Activated CD4-positive, alpha-beta T cell treated with anti-CD3 and anti-CD28 coated beads, Interleukin-2, amount 10 ng/mL, durations not matched to agents 7 days and 5 days (primary cell): Measurements from ENCODE around the gene AFMID. TPM values are rescaled to one million over a fixed set of nuclear protein-coding genes. Genes with fewer than 3 reads are reported as not detected.

ENCODE experiments used
- CTCF ChIA-PET: fragments of 350-600 bp; sonication (Branson Sonifier 250); formaldehyde crosslinking; loops from one replicate; lab custom pipeline; 2021; ENCODE audit warnings: antibody characterized with exemption; lab: Charles Lee
- POLR2A ChIA-PET: fragments of 350-600 bp; sonication (Branson Sonifier 250); formaldehyde crosslinking; loops from one replicate; lab custom pipeline; 2021; ENCODE audit warnings: antibody characterized with exemption; lab: Charles Lee
- DNase-seq: peaks from one replicate; pipeline ENCODE4 v3.0.0-alpha.2; 2020
- H3K27ac Mint-ChIP-seq: one replicate; pipeline ENCODE4 v1.8.0; 2021; ENCODE audit warnings: mild to moderate bottlenecking, moderate library complexity, mixed read lengths
- H3K27me3 Mint-ChIP-seq: one replicate; pipeline ENCODE4 v1.8.0; 2021; ENCODE audit warnings: mixed read lengths
- H3K36me3 Mint-ChIP-seq: one replicate; pipeline ENCODE4 v1.8.0; 2021; ENCODE audit warnings: low read depth, mixed read lengths
- H3K4me1 Mint-ChIP-seq: one replicate; pipeline ENCODE4 v1.8.0; 2021; ENCODE audit warnings: mixed read lengths
- H3K4me3 Mint-ChIP-seq: one replicate; pipeline ENCODE4 v1.8.0; 2021; ENCODE audit warnings: mild to moderate bottlenecking, moderate library complexity, mixed read lengths
- H3K9me3 Mint-ChIP-seq: one replicate; pipeline ENCODE4 v1.8.0; 2021; ENCODE audit warnings: mixed read lengths
- total RNA-seq, 2 experiments: library from RNA; stranded (reverse); gene quantifications; one replicate each; pipeline ENCODE4 v1.2.3, GENCODE V29; 2021

The AFMID gene
- total RNA-seq, 2 experiments from 2014 or later, result 16.8 to 17.0 TPM

GRCh38 chr17:78240012-78240655 lies 53.0 kb downstream of the AFMID start:
- POLR2A ChIA-PET, result interaction anchor here (0.7 kb wide), 1 partner anchor 330 kb away, joined by 3 read pairs; no protein-coding TSS in a partner anchor
- Mint-ChIP-seq H3K4me1 (no peaks in the 10 kb centered on the region), H3K36me3 (no peaks in the 10 kb centered on the region), H3K27ac (no peak overlapping the region), H3K9me3 (no peaks in the 10 kb centered on the region), H3K27me3 (peaks cover 2% of the 10 kb centered on the region), H3K4me3 (no peak overlapping the region)
- DNase-seq, result no peak
- CTCF ChIA-PET, result interaction anchor here (0.9 kb wide), 1 partner anchor 12 kb away, joined by 3 read pairs; no protein-coding TSS in a partner anchor

DNA sequence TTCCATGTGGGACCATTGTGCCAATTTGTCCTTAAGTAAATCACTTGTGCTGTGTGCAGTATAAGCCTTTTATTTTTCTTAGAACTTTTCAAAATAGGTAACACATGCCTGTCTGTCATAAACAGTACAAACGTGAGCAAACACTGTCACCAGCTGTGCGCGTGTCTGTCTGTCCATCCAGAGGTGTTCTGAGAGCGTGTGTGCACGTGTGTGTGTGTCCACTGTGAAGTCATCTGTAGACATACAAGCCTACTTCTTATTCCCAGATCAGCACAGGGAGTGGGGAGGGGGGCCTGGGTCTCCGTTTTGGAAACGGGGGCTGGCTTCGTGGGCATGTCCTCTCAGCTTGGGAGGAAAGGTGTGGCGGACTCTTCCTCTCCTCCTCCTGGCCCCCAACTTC lies 53.7 kb downstream of the AFMID start:
- no peak overlapping the region for H3K4me3 Mint-ChIP-seq
- peaks cover 5% of the 10 kb centered on the region for H3K27me3 Mint-ChIP-seq
- no peaks in the 10 kb centered on the region for H3K36me3 Mint-ChIP-seq
- no peaks in the 10 kb centered on the region for H3K9me3 Mint-ChIP-seq
- ChIA-PET POLR2A (interaction anchor here (0.7 kb wide), 1 partner anchor 329 kb away, joined by 3 read pairs; no protein-coding TSS in a partner anchor), CTCF (interaction anchor here (0.9 kb wide), 1 partner anchor 11 kb away, joined by 3 read pairs; no protein-coding TSS in a partner anchor)
- no peaks in the 10 kb centered on the region for H3K4me1 Mint-ChIP-seq
- no peak overlapping the region for H3K27ac Mint-ChIP-seq
- no peak for DNase-seq

DNA sequence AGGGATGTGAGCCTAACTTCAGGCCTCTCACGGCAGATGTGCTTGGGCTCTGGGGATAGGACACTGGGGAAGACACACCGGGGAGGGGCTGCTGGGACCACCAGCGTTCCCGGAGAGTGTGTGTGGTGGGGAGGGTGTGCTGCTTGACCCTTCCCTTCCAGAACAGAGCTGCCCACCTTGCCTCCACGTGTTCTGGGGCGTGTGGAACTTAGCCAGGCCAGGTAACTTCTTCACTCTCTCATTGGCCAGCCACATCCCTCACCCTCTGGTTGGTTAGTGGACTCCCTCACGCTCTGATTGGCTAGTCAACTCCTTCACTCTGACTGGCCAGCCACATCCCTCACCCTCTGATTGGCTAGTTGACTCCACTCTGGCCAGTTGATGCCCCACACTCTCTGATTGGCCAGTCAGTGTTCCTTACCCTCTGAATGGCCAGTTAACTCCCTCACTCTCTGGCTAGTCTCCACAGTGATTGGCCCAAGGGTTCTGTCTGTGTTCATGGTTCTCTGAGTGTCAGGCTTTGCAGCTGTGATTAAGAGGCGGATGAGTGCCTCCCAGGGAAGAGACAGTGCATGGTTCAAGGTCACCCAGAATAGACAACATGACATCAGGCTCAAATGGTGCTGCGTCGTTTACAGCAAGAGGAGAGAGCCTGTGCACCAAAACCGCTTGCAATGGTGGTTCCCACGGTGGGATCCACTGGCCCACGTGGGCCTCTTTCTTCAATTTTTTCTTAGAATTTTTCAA lies 54.3 kb downstream of the AFMID start:
- CTCF ChIA-PET, result interaction anchor here (1.2 to 2.2 kb wide), 2 partner anchors 9 to 10 kb away, joined by 5 to 8 read pairs; no protein-coding TSS in a partner anchor
- Mint-ChIP-seq H3K4me1 (no peaks in the 10 kb centered on the region), H3K27ac (no peak overlapping the region), H3K36me3 (no peaks in the 10 kb centered on the region), H3K4me3 (no peak overlapping the region), H3K27me3 (peaks cover 5% of the 10 kb centered on the region), H3K9me3 (no peaks in the 10 kb centered on the region)
- POLR2A ChIA-PET, result no interaction called here
- DNase-seq, result no peak

- H3K27me3 Mint-ChIP-seq, result peaks cover 5% of the 10 kb centered on the region
- POLR2A ChIA-PET, result no interaction called here
- no peak for DNase-seq
These were observed 55.0 kb downstream of the AFMID start for GRCh38 chr17:78242024-78242742.

DNA sequence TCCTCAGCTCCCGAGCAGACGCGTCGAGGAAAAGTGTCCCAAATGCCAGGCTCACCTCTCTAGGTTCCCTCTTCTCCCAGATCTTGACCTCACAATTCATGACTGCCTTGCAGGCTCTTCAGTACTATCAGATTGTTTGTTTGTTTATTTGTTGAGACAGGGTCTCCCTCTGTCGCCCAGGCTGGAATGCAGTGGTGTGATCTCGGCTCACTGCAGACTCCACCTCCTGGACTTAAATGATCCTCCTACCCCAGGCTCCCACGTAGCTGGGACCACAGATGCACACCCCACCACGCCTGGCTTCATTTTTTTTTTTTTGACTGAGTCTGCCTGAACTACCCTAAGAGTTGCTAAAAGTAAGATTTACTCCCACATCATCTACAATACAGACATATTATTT lies 60.1 kb downstream of the AFMID start:
- Mint-ChIP-seq H3K27ac (no peak overlapping the region), H3K9me3 (no peaks in the 10 kb centered on the region), H3K36me3 (no peaks in the 10 kb centered on the region), H3K4me3 (no peak overlapping the region), H3K4me1 (peaks cover 19% of the 10 kb centered on the region), H3K27me3 (peaks cover 3% of the 10 kb centered on the region)
- DNase-seq, result no peak
- CTCF ChIA-PET, result interaction anchor here (0.6 to 1.9 kb wide), 4 partner anchors 9 to 211 kb away, joined by 3 to 6 read pairs (median 4); no protein-coding TSS in a partner anchor
- POLR2A ChIA-PET, result no interaction called here

More at GRCh38 chr17:78242024-78242742, 55.0 kb downstream of the AFMID start:
- H3K27ac Mint-ChIP-seq, result no peak overlapping the region
- H3K9me3 Mint-ChIP-seq, result no peaks in the 10 kb centered on the region
- H3K4me3 Mint-ChIP-seq, result no peak overlapping the region
- no peaks in the 10 kb centered on the region for H3K4me1 Mint-ChIP-seq
- CTCF ChIA-PET, result interaction anchor here (0.6 to 2.2 kb wide), 6 partner anchors 8 to 1552 kb away, joined by 3 to 8 read pairs (median 4); no protein-coding TSS in a partner anchor
- no peaks in the 10 kb centered on the region for H3K36me3 Mint-ChIP-seq

DNA sequence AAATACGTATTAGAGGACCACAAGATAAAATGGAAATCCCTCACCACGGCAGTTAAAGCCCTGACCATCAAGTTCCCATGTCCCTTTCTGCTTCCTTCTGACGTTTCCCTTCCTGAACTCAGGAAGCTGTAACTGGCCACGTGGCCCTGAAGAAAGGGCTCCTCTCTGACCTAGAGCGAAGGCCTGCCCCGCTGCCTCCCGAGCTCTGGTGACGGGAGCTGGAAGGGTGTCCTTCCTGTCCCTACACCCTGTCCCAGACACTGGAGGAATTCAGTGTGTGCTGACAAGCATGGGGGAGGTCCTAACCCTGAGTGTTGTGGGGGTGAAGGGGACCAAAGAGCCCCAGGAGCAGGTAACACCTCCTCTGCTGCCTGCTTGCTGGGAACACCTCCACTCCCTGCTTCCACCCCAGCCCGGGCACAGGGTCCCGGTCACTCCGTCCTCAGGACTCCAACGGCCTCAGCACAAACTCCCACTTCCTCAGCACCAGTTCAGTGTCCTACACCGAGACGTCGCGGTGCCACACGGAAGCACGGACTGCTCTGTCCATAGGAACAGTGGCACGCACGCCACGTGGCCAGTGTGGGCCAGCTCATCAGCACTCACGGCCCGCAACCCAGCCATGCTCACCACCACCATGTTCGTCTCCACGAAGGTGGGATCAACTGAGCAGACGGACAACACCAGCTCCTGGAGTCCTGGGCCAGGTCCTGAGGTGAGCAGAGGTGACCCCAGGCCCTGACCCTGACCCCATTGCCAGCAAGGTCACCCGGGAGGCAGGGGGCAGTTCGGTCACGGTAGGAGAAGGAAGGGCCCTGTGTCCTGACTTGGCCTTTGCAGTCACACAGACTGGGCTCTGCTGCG lies 61.1 kb downstream of the AFMID start:
- no peaks in the 10 kb centered on the region for H3K36me3 Mint-ChIP-seq
- ChIA-PET CTCF (interaction anchor here (1.0 to 1.2 kb wide), 2 partner anchors 13 to 16 kb away, joined by 3 to 4 read pairs; no protein-coding TSS in a partner anchor), POLR2A (no interaction called here)
- peaks cover 3% of the 10 kb centered on the region for H3K27me3 Mint-ChIP-seq
- H3K4me3 Mint-ChIP-seq, result no peak overlapping the region
- no peak for DNase-seq
- H3K9me3 Mint-ChIP-seq, result no peaks in the 10 kb centered on the region
- peaks cover 28% of the 10 kb centered on the region for H3K4me1 Mint-ChIP-seq
- peak overlapping the region; percentile 19 for H3K27ac Mint-ChIP-seq

GRCh38 chr17:78249074-78249817 lies 62.1 kb downstream of the AFMID start:
- H3K27me3 Mint-ChIP-seq, result peaks cover 3% of the 10 kb centered on the region
- no peaks in the 10 kb centered on the region for H3K36me3 Mint-ChIP-seq
- H3K4me1 Mint-ChIP-seq, result peaks cover 33% of the 10 kb centered on the region
- POLR2A ChIA-PET, result no interaction called here
- DNase-seq, result no peak
- no peaks in the 10 kb centered on the region for H3K9me3 Mint-ChIP-seq
- CTCF ChIA-PET, result interaction anchor here (0.7 to 3.1 kb wide), 16 partner anchors 8 to 226 kb away, joined by 3 to 27 read pairs (median 4); no protein-coding TSS in a partner anchor
- H3K27ac Mint-ChIP-seq, result no peak overlapping the region
- no peak overlapping the region for H3K4me3 Mint-ChIP-seq

- Mint-ChIP-seq H3K4me3 (no peak overlapping the region), H3K27me3 (peaks cover 3% of the 10 kb centered on the region), H3K36me3 (no peaks in the 10 kb centered on the region), H3K27ac (no peak overlapping the region), H3K4me1 (peaks cover 39% of the 10 kb centered on the region), H3K9me3 (peaks cover 2% of the 10 kb centered on the region)
- POLR2A ChIA-PET, result interaction anchor here (1.2 kb wide), 1 partner anchor 109 kb away, joined by 4 read pairs; no protein-coding TSS in a partner anchor
- no peak for DNase-seq
- CTCF ChIA-PET, result interaction anchor here (0.6 to 3.1 kb wide), 41 partner anchors 8 to 559 kb away, joined by 3 to 27 read pairs (median 4); partner anchors contain the start of gene TMEM235
These were observed 63.0 kb downstream of the AFMID start for GRCh38 chr17:78249818-78250806.

DNA sequence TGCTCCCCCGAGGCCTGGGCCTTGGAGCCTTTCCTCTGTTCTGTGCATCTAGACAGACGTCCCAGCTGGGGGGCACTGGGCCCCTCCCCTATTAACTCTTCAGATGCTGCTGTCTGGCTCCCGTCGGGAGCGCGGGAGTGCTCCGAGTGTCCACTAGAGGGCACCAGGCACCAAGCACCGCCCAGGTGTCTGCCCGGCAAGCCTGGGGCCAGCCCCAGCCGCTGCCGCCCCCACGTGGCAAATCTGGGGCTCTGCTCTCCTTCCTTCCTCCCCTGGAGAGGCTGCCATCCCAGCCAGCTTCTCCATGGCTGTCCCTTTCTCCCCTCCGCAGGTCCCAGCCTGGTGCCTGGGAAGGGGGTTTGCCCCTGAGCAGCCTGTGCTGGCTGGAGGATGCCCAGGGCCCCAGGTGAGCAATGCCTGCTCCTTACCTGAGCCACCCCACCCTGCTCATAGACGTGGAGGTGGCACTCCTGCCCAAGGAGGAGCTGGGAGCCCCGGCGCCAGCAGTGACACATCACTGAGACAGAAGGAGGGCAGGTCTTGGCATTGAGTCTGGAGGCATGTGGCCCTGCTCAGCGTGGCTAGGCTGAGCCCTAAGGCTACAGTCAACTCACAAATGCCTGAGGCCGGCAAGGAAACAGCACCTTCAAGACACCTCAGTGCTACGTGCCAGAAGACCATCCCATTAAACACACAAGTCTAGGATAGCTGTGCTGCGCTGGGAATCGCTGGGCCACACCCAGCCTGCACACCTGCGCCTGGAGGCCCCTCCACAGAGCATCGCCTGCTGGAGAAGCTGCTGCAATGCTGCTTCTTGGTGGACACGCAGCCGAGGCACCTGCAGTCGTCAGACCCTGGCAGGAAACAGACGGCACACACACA lies 64.0 kb downstream of the AFMID start:
- CTCF ChIA-PET, result interaction anchor here (0.6 to 3.1 kb wide), 46 partner anchors 8 to 561 kb away, joined by 3 to 27 read pairs (median 4); partner anchors contain the start of gene TMEM235
- peak; percentile 88 for DNase-seq
- Mint-ChIP-seq H3K9me3 (peaks cover 2% of the 10 kb centered on the region), H3K4me1 (peaks cover 48% of the 10 kb centered on the region), H3K27ac (peak overlapping the region; percentile 88), H3K36me3 (no peaks in the 10 kb centered on the region), H3K27me3 (no peaks in the 10 kb centered on the region), H3K4me3 (peak overlapping the region; percentile 77)
- POLR2A ChIA-PET, result interaction anchor here (1.2 kb wide), 1 partner anchor 108 kb away, joined by 4 read pairs; no protein-coding TSS in a partner anchor
